ES-I3 (cell line): Measurements from ENCODE around the gene MROH9.
"Not testable (repeated sequence)": the region's sequence is repeated elsewhere in the genome, so short reads cannot be mapped to it uniquely, and the experiment has no call there.

Experiments used
- H3K36me3 ChIP-seq: 2 replicates; pipeline ENCODE4 v1.6.1; 2013; ENCODE audit warnings: mild to moderate bottlenecking, low read length, control low read depth, moderate library complexity; ENCODE audit not compliant: insufficient read depth
- H3K4me1 ChIP-seq: 2 replicates; pipeline ENCODE4 v1.6.1; 2013; ENCODE audit warnings: mild to moderate bottlenecking, control low read depth, low read length; ENCODE audit not compliant: insufficient read depth
- H3K9ac ChIP-seq: 2 replicates; pipeline ENCODE4 v1.6.1; 2013; ENCODE audit warnings: low read depth, mild to moderate bottlenecking, low read length, moderate library complexity
- H3K9me3 ChIP-seq: 2 replicates; pipeline ENCODE4 v1.6.1; 2013; ENCODE audit warnings: mild to moderate bottlenecking, low read length, moderate library complexity; ENCODE audit not compliant: control insufficient read depth, insufficient read depth

MROH9 gene

DNA sequence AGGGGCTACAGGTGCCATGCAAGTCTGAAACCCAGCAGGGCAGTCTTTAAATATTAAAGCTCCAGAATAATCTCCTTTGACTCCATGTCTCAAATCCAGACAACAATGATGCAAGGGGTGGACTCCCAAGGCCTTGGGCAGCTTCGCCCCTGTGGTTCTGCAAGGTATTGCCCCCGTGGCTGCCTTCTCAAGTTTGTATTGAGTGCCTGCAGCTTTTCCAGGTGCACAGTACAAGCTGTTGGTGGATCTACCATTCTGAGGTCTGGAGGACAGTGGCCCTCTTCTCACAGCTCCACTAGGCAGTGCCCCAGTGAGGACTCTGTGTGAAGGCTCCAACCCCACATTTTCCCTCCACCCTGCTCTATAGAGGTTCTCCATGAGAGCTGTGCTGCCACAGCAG, 3.7 kb upstream of the MROH9 start:
- H3K9me3 ChIP-seq = no peaks in the 10 kb centered on the region
- H3K4me1 ChIP-seq = 0 out of 2 replicates have a peak, but pooled peaks cover 11% of the 10 kb centered on the region
- no peaks in the 10 kb centered on the region for H3K36me3 ChIP-seq
- no peak overlapping the region for H3K9ac ChIP-seq

DNA sequence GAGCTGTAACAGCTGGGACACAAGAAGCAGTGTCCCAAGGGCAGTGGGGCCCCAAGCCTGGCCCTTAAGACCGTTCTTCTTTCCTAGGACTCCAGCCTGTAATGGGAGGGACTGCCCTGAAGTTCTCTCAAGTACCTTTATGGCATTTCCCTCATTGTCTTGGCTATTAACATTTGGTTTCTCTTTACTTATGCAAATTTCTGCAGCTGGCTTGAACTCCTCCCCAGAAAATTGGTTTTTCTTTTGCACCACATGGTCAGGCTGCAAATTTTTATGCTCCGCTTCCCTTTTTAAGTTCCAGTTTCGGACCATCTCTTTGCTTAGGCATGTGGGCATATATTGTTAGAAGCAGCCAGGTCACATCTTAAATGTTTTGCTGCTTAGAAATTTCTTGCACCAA, 3.1 kb upstream of the MROH9 start:
- H3K9ac ChIP-seq = no peak overlapping the region
- no peaks in the 10 kb centered on the region for H3K9me3 ChIP-seq
- 0 out of 2 replicates have a peak, but pooled peaks cover 11% of the 10 kb centered on the region for H3K4me1 ChIP-seq
- H3K36me3 ChIP-seq = no peaks in the 10 kb centered on the region

DNA sequence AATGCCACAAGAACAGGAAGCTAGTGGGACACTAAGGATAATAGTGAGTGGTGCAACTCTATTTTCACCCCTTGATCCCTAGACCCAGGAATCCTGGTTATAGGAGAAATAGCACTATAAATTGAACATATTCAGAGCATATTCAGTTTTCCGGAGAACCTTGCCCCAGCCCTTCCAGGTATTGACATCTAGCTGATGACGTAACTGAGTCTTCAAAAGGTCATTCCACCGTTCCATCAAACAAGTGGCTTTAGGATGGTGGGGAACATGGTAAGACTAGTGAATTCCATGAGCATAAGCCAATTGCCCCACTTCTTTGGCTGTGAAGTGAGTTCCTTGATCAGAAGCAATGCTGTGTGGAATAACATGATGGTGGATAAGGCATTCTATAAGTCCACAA, 2.9 kb downstream of the MROH9 start:
- no peaks in the 10 kb centered on the region for H3K36me3 ChIP-seq
- H3K9me3 ChIP-seq = no peaks in the 10 kb centered on the region
- H3K4me1 ChIP-seq = no peaks in the 10 kb centered on the region

DNA sequence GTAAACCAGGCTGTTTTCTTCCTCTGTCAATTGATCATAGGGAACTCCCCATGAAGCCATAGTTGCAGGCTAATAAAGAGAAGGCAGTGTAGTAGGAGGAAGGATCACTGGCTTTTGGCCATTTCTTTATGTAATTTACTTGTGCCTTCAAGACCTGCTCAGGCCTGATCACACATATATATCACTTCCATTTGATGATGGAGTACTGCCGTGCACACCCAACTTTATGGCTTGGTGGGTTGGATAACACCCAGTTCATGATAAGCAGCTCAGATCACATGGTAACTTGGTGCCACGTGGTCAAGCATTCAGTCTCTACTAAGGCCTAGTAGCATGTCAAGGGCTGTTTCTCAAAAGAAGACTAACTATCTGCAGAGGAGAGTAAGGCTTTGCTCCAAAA, 4.1 kb downstream of the MROH9 start:
- no peak overlapping the region for H3K9ac ChIP-seq
- H3K36me3 ChIP-seq = no peaks in the 10 kb centered on the region
- no peaks in the 10 kb centered on the region for H3K4me1 ChIP-seq
- H3K9me3 ChIP-seq = no peaks in the 10 kb centered on the region

More for the DNA sequence above, 2.9 kb downstream of the MROH9 start:
- H3K9ac ChIP-seq = no peak overlapping the region

DNA sequence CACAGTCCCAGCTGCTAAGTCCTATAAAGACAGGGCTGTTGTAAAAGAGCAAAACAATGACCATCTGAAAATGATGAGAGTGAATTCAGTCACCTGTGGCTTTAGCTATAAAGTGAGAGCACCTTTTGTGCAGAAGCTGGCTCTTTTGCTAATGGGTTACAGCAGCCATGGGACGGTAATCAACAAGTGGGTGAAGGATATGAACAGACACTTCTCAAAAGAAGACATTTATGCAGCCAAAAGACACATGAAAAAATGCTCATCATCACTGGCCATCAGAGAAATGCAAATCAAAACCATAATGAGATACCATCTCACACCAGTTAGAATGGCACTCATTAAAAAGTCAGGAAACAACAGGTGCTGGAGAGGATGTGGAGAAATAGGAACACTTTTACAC, 16.4 kb downstream of the MROH9 start:
- not testable (repeated sequence) for H3K4me1 ChIP-seq, H3K9me3 ChIP-seq, H3K36me3 ChIP-seq, H3K9ac ChIP-seq

DNA sequence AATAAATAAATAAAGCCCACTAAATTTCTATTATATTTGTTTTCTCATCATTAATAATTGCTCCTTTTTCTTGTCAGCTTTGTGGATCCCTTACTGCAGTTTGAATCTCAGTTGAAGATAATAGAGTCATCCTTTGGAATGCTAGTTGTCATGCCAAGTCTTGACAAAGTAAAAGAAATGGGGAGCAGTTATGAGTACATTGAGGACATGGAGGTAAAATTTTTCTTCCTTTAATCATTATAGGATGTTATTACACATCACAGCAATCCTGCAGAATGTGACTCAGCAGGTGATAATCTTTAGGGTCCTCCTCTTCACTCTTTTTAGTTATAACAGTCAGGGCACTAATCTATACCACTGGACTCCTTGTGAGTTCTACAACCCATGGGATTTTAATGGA, 24.1 kb downstream of the MROH9 start:
- Histone ChIP-seq H3K9me3 (no peaks in the 10 kb centered on the region; the same call in 1 of the 2 replicates), H3K4me1 (no peaks in the 10 kb centered on the region), H3K9ac (no peak overlapping the region), H3K36me3 (no peaks in the 10 kb centered on the region)

DNA sequence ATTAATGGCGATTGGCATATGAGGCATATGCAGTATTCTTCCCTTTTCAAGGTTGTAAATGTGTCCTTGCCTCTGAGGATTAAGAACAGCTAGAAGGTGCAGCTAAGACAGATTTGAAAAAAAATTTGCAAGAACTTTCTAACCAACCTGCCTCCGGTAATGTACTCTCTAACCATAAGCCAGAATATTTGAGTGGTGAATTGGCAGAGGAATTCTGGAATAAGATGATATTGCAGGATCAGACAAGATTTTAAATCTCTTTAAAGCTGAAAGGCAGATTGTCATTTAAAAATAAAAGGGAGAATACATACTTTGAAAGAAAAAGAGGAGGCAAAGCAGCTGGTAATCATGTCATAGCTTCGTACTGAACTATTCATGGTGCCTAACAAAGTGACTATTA, 29.2 kb downstream of the MROH9 start:
- Histone ChIP-seq H3K9me3 (no peaks in the 10 kb centered on the region; the same call in 1 of the 2 replicates), H3K9ac (no peak overlapping the region), H3K4me1 (no peaks in the 10 kb centered on the region), H3K36me3 (no peaks in the 10 kb centered on the region)

DNA sequence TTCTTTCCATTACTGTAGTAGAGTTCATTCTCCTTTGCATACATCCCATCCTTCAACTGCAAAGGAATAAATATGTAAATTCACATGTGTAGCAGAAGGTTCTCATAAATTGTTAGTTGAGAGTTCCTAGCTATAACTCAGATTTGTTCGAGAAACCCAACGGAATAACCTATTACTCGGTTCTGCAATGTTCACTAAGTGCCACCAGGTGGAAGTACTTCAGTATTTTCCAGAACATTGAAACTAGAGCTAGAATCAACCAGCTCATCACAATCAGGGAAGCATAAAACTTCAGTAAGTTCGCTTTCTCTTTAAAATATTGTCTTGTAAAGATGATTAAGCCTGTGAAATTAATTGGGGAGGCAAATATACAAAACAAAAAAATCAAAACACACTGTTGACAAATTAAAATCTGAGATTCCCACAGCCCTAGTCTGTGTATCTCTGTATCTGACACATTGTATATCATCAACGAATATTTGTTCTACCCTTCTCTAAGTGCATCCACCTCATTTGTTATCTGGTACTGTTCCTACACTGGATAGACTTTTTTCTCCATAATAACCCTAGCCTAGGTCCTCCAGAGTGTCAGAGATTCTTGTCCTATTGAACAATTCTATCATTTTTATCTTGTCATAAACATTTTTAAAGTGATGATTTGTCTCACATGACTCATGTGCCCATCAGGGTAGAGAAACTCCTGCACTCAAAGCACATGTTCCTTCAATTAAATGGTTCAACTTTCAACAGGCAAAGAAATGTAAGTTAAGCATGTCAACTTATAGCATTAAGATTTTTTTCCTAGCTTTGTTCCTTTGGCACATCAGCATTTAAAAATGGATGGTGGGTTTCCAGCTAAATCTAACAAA, 31.9 kb downstream of the MROH9 start:
- 0 out of 2 replicates have a peak, but pooled peaks cover 3% of the 10 kb centered on the region for H3K4me1 ChIP-seq
- H3K36me3 ChIP-seq = no peaks in the 10 kb centered on the region
- H3K9ac ChIP-seq = no peak overlapping the region
- H3K9me3 ChIP-seq = no peaks in the 10 kb centered on the region

DNA sequence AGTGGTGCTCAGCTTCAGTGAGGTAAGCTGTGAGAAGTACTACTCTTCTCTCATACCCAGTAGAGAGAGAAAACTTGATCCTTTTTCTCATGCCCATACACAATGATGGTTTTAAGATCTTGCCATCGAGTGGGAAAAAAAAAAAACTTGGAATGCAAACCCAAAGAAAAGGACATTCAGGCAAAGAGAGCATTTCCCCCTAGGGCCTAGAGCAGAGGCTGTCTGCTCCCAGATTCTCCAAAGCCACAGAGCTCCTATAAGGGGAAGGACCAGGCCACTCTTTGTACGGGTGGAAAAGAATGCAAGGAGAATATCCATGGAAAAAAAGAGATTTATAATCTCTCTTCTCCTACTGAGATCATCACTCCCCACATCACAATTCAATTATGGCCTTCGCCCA, 34.9 kb downstream of the MROH9 start:
- no peak overlapping the region for H3K9ac ChIP-seq
- H3K9me3 ChIP-seq = no peaks in the 10 kb centered on the region
- H3K4me1 ChIP-seq = 0 out of 2 replicates have a peak, but pooled peaks cover 3% of the 10 kb centered on the region

DNA sequence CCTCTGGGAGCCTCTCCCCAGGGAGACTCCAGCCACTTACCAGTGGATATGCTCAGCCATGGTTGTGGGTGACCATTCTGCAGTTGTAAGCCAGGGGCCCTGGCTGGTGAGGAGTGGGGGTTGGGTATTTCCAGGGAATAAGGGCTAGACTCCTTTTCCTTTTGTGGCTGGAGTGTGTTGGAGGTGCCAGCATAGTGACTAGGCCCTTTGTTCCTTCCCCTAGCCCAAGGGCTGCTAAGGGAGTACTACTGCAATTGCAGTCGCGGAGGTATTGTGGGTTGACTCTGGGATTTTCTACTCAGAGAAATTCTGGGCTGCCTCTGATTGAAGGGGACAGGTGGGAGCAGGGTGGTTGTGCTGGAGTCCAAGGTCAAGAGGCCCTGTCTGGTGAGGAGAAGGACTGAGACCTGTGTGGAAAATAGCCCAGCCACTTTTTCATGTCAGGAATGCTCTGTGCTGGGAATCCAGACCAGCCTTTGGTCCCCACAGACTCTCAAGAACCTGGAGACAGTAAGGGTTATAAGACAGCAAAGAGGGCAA, 43.1 kb downstream of the MROH9 start:
- Histone ChIP-seq H3K9ac (no peak overlapping the region), H3K9me3 (no peaks in the 10 kb centered on the region), H3K36me3 (no peaks in the 10 kb centered on the region), H3K4me1 (no peaks in the 10 kb centered on the region)

More for the DNA sequence above, 34.9 kb downstream of the MROH9 start:
- no peaks in the 10 kb centered on the region for H3K36me3 ChIP-seq

DNA sequence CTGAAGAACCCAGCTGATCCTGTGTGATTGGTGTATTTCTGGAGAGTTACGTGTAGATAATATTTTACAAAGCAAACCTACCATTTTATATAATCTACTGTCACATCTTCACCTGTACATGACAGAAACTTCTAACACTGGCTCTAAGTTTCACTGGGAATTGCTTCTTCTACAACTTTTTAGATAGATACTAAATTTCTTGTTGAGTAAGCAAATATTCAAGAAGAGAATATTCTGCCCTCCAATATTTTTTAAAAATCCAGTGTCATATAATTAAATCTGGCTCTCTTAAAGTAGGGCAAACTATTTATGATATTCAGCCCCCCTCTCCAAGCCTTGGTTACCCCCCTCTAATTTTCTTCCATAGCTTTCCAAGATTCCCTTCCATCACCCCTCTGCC, 50.1 kb downstream of the MROH9 start:
- H3K36me3 ChIP-seq = no peaks in the 10 kb centered on the region
- H3K4me1 ChIP-seq = no peaks in the 10 kb centered on the region
- no peaks in the 10 kb centered on the region for H3K9me3 ChIP-seq
- no peak overlapping the region for H3K9ac ChIP-seq

DNA sequence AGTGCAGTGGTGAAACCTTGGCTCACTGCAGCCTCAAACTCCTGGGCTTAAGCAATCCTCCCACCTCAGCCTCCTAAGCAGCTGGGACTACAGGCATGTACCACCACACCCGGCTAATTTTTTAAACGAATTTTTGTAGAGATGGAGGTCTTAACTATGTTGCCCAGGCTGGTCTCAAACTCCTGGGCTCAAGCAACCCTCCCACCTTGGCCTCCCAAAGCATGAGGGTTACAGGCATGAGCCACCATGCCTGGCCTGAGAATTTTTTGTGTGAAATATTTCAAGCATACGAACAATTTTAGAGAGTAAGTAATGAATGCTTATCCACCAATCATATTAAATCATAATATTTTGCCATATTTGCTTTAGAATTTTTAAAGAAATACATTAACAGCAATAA, 51.6 kb downstream of the MROH9 start:
- no peaks in the 10 kb centered on the region for H3K9me3 ChIP-seq
- no peaks in the 10 kb centered on the region for H3K4me1 ChIP-seq
- H3K9ac ChIP-seq = no peak overlapping the region
- H3K36me3 ChIP-seq = no peaks in the 10 kb centered on the region

DNA sequence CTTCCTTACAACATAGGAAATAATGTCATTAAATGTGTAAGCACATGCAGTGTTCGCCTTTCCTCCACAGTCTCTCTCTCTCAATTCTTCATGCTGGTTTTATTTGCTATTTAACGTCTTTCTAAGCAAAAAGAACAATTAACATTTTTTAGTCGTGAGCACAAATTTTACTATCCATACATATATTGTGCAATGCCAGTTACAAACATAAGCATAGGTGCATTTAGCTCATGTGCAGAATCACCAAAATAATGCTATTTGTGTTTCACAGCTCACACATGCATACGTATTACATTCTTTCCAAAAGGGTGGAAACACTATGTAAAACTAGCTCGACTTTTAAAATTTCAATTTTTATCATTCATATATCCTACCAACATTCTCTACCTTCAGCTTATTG, 52.1 kb downstream of the MROH9 start:
- H3K9me3 ChIP-seq = no peaks in the 10 kb centered on the region
- no peaks in the 10 kb centered on the region for H3K36me3 ChIP-seq
- H3K4me1 ChIP-seq = no peaks in the 10 kb centered on the region
- no peak overlapping the region for H3K9ac ChIP-seq

DNA sequence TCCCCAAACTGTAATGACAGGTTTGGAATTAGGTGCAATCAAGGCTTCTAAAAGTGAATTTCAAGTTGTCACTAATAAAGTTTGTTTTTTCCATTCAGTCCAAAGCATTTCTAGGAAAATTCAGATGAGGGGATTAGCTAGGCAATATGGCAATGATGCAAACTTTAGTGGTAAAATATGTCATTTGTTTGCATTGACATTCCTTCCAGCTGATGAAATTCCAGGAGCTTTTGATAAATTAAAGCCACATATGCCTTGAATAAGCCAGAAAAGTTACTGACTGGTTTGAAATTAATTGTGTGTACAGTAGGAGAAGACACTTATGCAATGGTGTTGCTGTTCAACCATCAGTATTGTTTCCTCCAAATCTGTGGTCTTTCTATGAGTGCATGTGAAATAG, 57.8 kb downstream of the MROH9 start:
- no peaks in the 10 kb centered on the region for H3K9me3 ChIP-seq
- H3K36me3 ChIP-seq = no peaks in the 10 kb centered on the region
- H3K9ac ChIP-seq = no peak overlapping the region
- no peaks in the 10 kb centered on the region for H3K4me1 ChIP-seq

DNA sequence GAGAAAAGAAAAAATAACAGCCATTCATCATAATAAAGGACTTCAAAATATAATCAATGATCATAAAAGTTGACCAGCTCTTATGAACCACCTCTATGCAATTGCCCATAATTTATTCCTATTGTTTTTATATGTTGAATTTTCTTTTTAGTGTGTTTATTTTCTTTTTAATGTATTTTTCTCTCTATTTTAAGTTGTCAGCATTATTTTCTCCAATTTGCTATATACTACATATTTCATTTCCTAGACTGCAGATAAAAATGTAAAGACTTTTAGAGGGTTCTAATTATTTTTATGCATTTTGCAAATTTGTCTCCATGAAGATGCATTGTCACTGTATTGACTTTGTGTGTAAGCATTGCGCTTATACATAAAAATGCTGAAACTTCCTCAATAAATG, 58.4 kb downstream of the MROH9 start:
- Histone ChIP-seq H3K4me1 (no peaks in the 10 kb centered on the region), H3K9ac (no peak overlapping the region), H3K36me3 (no peaks in the 10 kb centered on the region), H3K9me3 (no peaks in the 10 kb centered on the region)
